Measurements from ENCODE around the gene TMEM259.

The TMEM259 gene

GRCh38 chr19:990119-990571, 30.8 kb downstream of the TMEM259 start:
- TF ChIP-seq CTCF (IDR thresholded peaks at IDR 0.05; ENCODE audit: low read depth, low read length), result no peak
- no peak for DNase-seq (ENCODE audit: extremely low read depth, low read depth)

GRCh38 chr19:989381-990081, 31.4 kb downstream of the TMEM259 start:
- TF ChIP-seq CTCF (IDR thresholded peaks at IDR 0.05; ENCODE audit: low read depth, low read length), result no peak; the same call in none of the 2 replicates
- DNase-seq (ENCODE audit: extremely low read depth, low read depth), result no peak

- no peak for TF ChIP-seq CTCF (IDR thresholded peaks at IDR 0.05; ENCODE audit: low read depth, low read length)
- no peak for DNase-seq (ENCODE audit: extremely low read depth, low read depth)
Observed at GRCh38 chr19:988510-988909, 32.4 kb downstream of the TMEM259 start.

- DNase-seq (ENCODE audit: extremely low read depth, low read depth), result no peak
- no peak for TF ChIP-seq CTCF (IDR thresholded peaks at IDR 0.05; ENCODE audit: low read depth, low read length)
Observed at GRCh38 chr19:988081-988480, 32.8 kb downstream of the TMEM259 start.

GRCh38 chr19:986083-986482, 34.8 kb downstream of the TMEM259 start:
- no peak for DNase-seq (ENCODE audit: extremely low read depth, low read depth)
- TF ChIP-seq CTCF (IDR thresholded peaks at IDR 0.05; ENCODE audit: low read depth, low read length), result no peak

GRCh38 chr19:984165-984967, 36.6 kb downstream of the TMEM259 start, which contains the start of gene WDR18:
Gene WDR18, plus strand, starts transcription at chr19:984345. Its CDS starts 9 bp downstream, at chr19:984354.
- TF ChIP-seq CTCF (IDR thresholded peaks at IDR 0.05; ENCODE audit: low read depth, low read length), result no peak
- DNase-seq (ENCODE audit: extremely low read depth, low read depth), result peak; percentile 55

GRCh38 chr19:982567-983170, 38.3 kb downstream of the TMEM259 start:
- no peak for DNase-seq (ENCODE audit: extremely low read depth, low read depth)

More at GRCh38 chr19:982567-983170, 38.3 kb downstream of the TMEM259 start:
- peak; percentile 43 for TF ChIP-seq CTCF (IDR thresholded peaks at IDR 0.05; ENCODE audit: low read depth, low read length)
